Natural killer cell treated with Interleukin-12 subunit alpha and Interleukin-12 subunit beta and Interleukin-15 and Interleukin-18, amount 100 ng/mL, for 72 hours (primary cell): ENCODE data around the gene CAMK2B. TPM values are rescaled to one million over a fixed set of nuclear protein-coding genes. Genes with fewer than 3 reads are reported as not detected.

ENCODE experiments used
- ATAC-seq, 2 donors: fragments of 150-1000 bp; cut with Tn5 transposase in 1 of 2; sonication (Bioruptor Pico), chemical (Tn5 transposase) in 1 of 2; 2 replicates each; pipeline ENCODE4 v1.10.0; 2021
- DNase-seq: peaks from one replicate; pipeline ENCODE4 v3.0.0; 2022; ENCODE audit warnings: low spot score
- H3K27ac Mint-ChIP-seq, 2 donors: 1 replicate in 1 of 2; 2 replicates in 1 of 2; pipeline ENCODE4 v1.8.0; 2022; ENCODE audit warnings: mixed read lengths in 2 of 2, mild to moderate bottlenecking in 1 of 2, moderate library complexity in 1 of 2
- H3K27me3 Mint-ChIP-seq, 2 donors: 1 replicate in 1 of 2; 2 replicates in 1 of 2; pipeline ENCODE4 v1.8.0; 2022; ENCODE audit warnings: mixed read lengths in 2 of 2
- H3K36me3 Mint-ChIP-seq: one replicate; pipeline ENCODE4 v1.8.0; 2022; ENCODE audit warnings: mixed read lengths
- H3K4me1 Mint-ChIP-seq, 2 donors: 1 replicate in 1 of 2; 2 replicates in 1 of 2; pipeline ENCODE4 v1.8.0; 2022; ENCODE audit warnings: low read depth in 2 of 2, mixed read lengths in 2 of 2, mild to moderate bottlenecking in 1 of 2
- H3K4me3 Mint-ChIP-seq: one replicate; pipeline ENCODE4 v1.8.0; 2022; ENCODE audit warnings: mixed read lengths
- H3K9me3 Mint-ChIP-seq: 2 replicates; pipeline ENCODE4 v1.8.0; 2022; ENCODE audit warnings: mixed read lengths
- total RNA-seq, 2 donors: library from RNA; stranded (reverse); gene quantifications; one replicate each; pipeline ENCODE4 v1.2.3, GENCODE V29; 2022

Gene CAMK2B
- total RNA-seq, 2 donors from 2014 or later: 0.10 TPM; not detected in 1

GRCh38 chr7:44283381-44284211 is 41.8 kb downstream of the CAMK2B start:
- H3K27me3 Mint-ChIP-seq: no peaks in the 10 kb centered on the region
- peak; percentile 59 for DNase-seq
- H3K4me1 Mint-ChIP-seq: peaks cover 0 to 3% of the 10 kb centered on the region in 2 donors
- H3K9me3 Mint-ChIP-seq: no peaks in the 10 kb centered on the region
- no peak for ATAC-seq
- no peak overlapping the region for H3K4me3 Mint-ChIP-seq
- no peaks in the 10 kb centered on the region for H3K36me3 Mint-ChIP-seq
- H3K27ac Mint-ChIP-seq: no peak overlapping the region

DNA sequence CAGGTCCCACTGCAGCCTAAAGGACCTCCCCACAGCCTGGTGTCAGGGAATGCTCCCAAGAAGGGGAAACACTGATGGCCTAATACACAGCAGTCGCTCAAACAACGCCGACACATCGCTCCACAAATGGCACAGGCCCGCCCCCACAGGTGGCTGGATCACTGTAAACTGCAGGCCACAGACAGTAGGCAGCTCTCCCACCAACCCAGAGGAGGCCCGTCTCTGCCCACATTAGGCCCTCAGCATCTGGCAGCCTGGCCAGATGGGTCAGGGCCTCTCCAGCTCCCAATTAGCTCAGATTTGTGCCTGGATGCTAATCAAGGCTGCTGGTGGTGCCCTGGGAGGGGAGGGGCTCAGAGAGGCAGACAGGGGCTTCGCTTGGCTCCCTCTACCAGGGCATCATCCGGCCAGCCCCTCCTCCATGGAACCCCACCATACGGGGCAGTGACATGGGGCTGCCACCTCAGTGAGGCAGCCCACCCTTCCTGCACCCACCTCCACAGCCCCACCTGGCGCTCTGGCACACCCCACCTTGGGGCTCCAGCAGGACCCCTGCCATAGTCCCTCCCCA is 42.7 kb downstream of the CAMK2B start:
- DNase-seq: peak; percentile 53
- no peaks in the 10 kb centered on the region for H3K27me3 Mint-ChIP-seq
- H3K36me3 Mint-ChIP-seq: no peaks in the 10 kb centered on the region
- ATAC-seq: no peak
- no peak overlapping the region for H3K27ac Mint-ChIP-seq
- no peaks in the 10 kb centered on the region for H3K9me3 Mint-ChIP-seq
- peaks cover 0 to 3% of the 10 kb centered on the region in 2 donors for H3K4me1 Mint-ChIP-seq
- H3K4me3 Mint-ChIP-seq: no peak overlapping the region

GRCh38 chr7:44281811-44282600 is 43.4 kb downstream of the CAMK2B start:
- Mint-ChIP-seq H3K9me3 (no peaks in the 10 kb centered on the region), H3K36me3 (no peaks in the 10 kb centered on the region), H3K4me1 (no peaks in the 10 kb centered on the region), H3K4me3 (no peak overlapping the region), H3K27me3 (no peaks in the 10 kb centered on the region), H3K27ac (no peak overlapping the region)
- no peak for ATAC-seq
- peak; percentile 58 for DNase-seq

DNA sequence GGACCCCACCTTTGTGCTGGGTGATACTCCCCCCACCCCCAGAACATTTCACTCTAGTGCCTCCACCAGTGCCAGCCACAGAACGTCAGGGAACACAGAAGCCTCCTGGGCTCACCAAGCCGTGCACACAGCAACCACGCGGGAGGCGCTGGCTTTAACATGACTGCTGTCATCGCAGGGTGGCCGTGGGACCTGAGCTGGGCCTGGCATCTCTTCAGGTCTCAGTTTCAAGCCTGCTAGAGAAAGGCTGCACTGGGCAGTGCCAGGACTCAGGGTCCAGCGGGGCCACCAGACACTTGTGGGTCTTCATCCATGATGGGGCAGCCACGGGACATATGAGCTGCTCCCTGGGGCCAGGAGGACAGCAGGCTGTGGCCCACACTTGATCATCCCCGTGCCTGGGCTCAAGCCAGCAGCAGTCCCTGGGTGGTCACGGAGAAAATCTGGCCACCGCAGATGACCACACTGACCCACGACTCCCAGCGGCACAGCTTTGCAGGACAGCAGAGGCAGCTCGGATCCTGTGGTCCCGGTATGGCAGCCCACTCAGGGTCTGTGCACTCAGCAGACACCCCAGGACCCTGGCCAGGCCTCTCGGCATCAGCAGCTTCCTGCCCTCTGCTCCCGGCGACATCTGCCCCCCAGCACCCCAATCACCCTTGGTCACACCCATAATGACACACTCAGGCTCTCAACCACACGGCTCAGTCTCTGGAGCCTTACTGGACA is 44.2 kb downstream of the CAMK2B start:
- peak; percentile 51 for DNase-seq

DNA sequence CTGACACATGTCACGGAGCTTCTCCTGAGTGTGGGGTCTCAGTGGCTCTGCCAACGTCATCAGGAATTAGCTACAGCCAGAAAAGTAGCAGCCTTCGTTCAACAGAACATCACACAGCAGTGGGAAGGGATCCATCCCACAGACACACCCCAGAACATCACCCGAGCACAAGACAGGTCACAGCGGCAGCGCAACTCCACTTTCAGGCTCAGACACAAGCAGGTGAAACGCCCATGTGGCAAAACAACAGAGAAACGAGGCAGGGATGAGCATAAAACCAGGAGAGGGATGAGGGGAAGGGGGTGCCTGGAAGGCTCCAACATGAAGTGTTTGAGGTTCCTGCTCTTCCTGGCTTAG is 44.8 kb downstream of the CAMK2B start:
- H3K4me1 Mint-ChIP-seq: no peaks in the 10 kb centered on the region
- DNase-seq (no peak), ATAC-seq (no peak)
- no peaks in the 10 kb centered on the region for H3K36me3 Mint-ChIP-seq
- no peak overlapping the region for H3K27ac Mint-ChIP-seq
- H3K27me3 Mint-ChIP-seq: no peaks in the 10 kb centered on the region
- H3K4me3 Mint-ChIP-seq: no peak overlapping the region
- H3K9me3 Mint-ChIP-seq: no peaks in the 10 kb centered on the region

More for the DNA sequence above, 44.2 kb downstream of the CAMK2B start:
- H3K9me3 Mint-ChIP-seq: no peaks in the 10 kb centered on the region
- no peaks in the 10 kb centered on the region for H3K27me3 Mint-ChIP-seq
- no peaks in the 10 kb centered on the region for H3K36me3 Mint-ChIP-seq
- ATAC-seq: peak in 1 of 2 donors; percentile 10
- no peak overlapping the region for H3K4me3 Mint-ChIP-seq
- H3K27ac Mint-ChIP-seq: no peak overlapping the region
- no peaks in the 10 kb centered on the region for H3K4me1 Mint-ChIP-seq

DNA sequence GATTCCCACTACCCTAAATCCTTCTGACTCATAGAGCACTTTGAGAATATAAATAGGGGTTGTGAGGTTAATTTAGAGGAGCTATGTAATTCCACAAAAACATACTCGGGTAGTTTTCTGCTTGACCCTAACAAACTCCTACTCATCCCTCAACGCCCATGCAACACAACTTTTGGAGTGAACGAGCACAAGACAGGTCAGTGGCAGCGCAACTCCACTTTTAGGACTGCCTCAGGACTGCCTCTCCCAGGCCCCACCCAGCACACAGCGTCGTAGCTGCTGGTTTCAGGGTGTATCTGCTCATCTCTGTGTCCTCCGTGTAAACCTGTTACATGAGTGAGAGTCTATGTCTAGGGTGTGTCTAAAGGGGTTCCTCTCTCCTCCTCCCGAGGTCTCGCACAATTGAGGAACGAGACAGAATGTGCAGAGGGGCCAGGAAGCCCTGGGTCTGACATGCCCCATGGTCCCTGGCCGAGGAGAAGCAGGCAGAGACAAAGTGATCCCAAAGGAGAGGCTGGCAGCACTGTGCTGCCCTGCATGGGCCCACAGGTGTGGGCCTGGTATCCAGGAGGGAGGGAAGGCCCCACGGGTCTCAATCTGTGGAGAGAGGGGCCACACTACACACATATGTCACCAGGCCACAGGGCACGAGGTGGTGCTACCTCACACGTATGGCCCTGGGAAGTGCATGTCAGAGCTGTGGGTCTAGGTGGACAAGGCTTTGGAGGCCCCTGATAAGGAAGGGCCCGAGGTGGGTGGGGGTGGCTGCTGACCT is 45.5 kb downstream of the CAMK2B start:
- H3K36me3 Mint-ChIP-seq: no peaks in the 10 kb centered on the region
- no peak overlapping the region for H3K4me3 Mint-ChIP-seq
- no peaks in the 10 kb centered on the region for H3K4me1 Mint-ChIP-seq
- no peaks in the 10 kb centered on the region for H3K9me3 Mint-ChIP-seq
- no peaks in the 10 kb centered on the region for H3K27me3 Mint-ChIP-seq
- no peak overlapping the region for H3K27ac Mint-ChIP-seq
- DNase-seq (peak; percentile 40), ATAC-seq (no peak)

DNA sequence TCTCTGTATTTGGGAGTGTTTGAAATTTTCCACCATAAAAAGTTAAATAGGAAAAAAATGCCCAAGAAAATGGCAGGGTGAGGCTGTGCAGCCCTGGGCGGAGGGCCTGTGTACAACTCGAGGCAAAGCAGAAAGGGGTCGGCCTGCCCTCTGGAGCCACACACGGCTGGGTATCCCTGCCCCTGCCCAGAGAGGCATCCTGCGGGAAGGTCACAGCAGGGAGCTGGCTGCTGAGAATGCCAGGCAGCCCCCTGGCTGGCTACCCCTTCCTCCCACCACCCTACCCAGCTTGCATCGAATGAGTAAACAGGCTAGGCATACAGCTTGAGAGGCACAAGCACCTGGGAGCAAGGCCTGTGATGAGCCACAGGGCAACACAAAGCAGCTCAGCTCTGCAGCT is 46.1 kb downstream of the CAMK2B start:
- DNase-seq (no peak), ATAC-seq (no peak)
- Mint-ChIP-seq H3K9me3 (no peaks in the 10 kb centered on the region), H3K27ac (no peak overlapping the region), H3K4me3 (no peak overlapping the region), H3K27me3 (no peaks in the 10 kb centered on the region), H3K4me1 (no peaks in the 10 kb centered on the region), H3K36me3 (no peaks in the 10 kb centered on the region)

- DNase-seq: peak; percentile 23
- Mint-ChIP-seq H3K9me3 (no peaks in the 10 kb centered on the region), H3K4me3 (no peak overlapping the region), H3K4me1 (no peaks in the 10 kb centered on the region), H3K27ac (no peak overlapping the region), H3K36me3 (no peaks in the 10 kb centered on the region), H3K27me3 (no peaks in the 10 kb centered on the region)
- ATAC-seq: no peak
These were observed 46.8 kb downstream of the CAMK2B start for GRCh38 chr7:44278451-44279161.

DNA sequence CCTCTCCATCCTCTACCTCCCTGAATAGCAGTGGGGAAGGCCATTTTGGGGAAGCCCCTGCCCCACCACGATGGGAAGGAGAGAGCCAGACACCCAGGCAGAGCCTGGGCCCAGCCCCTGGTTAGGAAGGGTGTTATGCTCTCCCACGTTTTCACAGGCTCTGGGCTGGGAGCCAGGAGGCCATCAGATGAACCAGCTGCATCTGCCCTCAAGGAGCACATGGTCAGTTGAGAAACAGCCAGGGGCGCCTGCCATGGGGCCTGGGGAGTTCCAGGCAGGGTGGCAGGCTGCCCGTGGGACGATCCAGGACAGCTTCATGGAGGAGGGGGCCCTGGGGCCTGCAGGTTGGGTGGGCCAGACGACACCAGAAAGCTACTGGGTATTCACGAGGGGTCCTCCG is 47.5 kb downstream of the CAMK2B start:
- DNase-seq: peak; percentile 35
- Mint-ChIP-seq H3K4me1 (no peaks in the 10 kb centered on the region), H3K9me3 (no peaks in the 10 kb centered on the region), H3K27ac (no peak overlapping the region), H3K4me3 (no peak overlapping the region), H3K27me3 (no peaks in the 10 kb centered on the region), H3K36me3 (no peaks in the 10 kb centered on the region)
- ATAC-seq: no peak

DNA sequence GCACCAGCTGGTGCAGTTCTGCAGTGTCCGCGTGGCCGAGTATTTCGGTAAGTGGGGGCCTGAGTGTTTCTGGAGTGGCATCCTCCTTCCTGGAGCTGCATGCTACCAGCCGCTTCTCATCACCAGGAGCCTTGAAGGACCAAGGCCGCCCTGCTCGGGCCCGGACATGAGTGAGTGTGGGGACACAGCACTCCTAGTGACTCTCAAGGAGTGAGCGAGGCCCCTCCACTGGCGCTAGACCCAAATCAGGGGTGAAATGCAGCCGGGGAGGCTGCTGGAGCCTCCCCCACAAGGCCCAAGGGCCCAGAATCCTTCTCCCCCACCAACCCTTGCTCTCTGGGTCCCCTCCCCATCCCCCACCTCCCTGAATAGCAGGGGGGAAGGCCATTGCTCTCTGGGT is 48.0 kb downstream of the CAMK2B start:
- no peaks in the 10 kb centered on the region for H3K27me3 Mint-ChIP-seq
- ATAC-seq (no peak), DNase-seq (peak; percentile 56)
- H3K27ac Mint-ChIP-seq: no peak overlapping the region
- no peak overlapping the region for H3K4me3 Mint-ChIP-seq
- H3K9me3 Mint-ChIP-seq: no peaks in the 10 kb centered on the region
- no peaks in the 10 kb centered on the region for H3K36me3 Mint-ChIP-seq
- H3K4me1 Mint-ChIP-seq: no peaks in the 10 kb centered on the region

DNA sequence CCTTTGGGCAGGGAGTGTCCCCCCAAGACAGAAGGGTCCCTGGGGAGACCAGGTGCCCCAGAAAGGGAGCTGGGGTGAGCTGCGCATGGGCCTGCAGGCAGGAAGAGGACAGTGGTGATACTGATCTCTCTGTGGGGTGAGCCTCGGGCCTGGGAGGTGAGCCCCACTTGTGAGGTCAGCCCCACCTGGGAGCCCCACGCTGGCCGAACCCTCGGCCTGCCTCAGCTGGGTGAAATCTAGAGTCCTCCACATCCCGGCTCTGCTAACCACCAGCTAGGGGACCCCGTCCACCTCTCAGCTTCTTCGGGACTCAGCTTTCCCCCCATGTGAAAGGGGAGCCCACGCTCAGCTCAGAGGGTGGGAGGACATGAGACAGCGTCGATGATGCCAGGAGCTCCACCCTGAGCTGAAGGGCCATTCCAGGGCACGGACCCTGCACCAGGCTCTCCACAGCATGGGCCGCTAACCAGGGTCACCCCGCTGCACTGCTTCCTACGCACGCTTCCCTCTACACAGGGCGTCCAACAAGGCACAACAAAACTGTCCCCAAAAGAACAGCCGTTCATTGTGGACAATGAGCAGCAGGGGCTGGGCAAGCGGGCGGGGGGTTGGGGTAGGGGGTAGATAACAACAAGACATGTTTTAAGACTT is 48.7 kb downstream of the CAMK2B start:
- no peak overlapping the region for H3K4me3 Mint-ChIP-seq
- no peaks in the 10 kb centered on the region for H3K9me3 Mint-ChIP-seq
- ATAC-seq: no peak
- no peaks in the 10 kb centered on the region for H3K4me1 Mint-ChIP-seq
- H3K27me3 Mint-ChIP-seq: no peaks in the 10 kb centered on the region
- H3K36me3 Mint-ChIP-seq: no peaks in the 10 kb centered on the region
- H3K27ac Mint-ChIP-seq: no peak overlapping the region
- peak; percentile 44 for DNase-seq

DNA sequence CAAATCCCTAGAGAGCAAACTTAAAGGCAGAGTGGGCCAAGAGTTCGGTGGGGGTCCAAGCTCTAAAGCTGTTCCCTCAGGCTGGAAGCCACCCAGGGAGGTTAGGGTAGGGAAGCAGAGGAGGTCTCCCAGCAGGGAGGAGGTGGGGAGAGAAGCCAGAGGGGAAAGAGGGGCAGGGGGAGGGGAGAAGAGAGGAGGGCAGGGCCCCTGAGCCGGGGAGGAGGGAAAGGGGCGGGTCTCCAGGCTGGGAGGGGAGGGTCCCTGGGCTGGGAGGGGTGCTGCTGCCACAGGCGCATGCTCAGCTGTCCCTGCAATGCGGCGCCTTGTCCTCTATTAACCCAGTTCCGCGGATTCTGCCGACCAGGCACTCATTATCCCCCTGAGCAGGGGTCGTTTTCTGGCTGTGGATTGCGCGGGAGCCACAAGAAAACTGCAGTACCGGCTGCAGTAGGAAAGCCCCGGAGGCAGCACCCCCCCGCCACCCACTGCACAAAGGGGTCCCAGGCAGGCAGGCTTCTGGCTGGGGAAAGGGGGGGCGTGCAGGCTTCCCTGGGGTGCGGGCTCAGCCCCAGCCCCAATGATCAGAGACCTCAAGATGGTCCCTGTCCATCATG is 49.3 kb downstream of the CAMK2B start:
- H3K9me3 Mint-ChIP-seq: no peaks in the 10 kb centered on the region
- H3K4me3 Mint-ChIP-seq: no peak overlapping the region
- ATAC-seq: no peak
- DNase-seq: peak; percentile 37
- no peaks in the 10 kb centered on the region for H3K27me3 Mint-ChIP-seq
- no peaks in the 10 kb centered on the region for H3K36me3 Mint-ChIP-seq
- H3K27ac Mint-ChIP-seq: no peak overlapping the region
- H3K4me1 Mint-ChIP-seq: no peaks in the 10 kb centered on the region
